Eye (tissue), 1 donor: ENCODE results near the gene FGGY.
A peak's percentile ranks its signal among the peaks of the same experiment; 100 is the strongest.
"Not testable (repeated sequence)": the region's sequence is repeated elsewhere in the genome, so short reads cannot be mapped to it uniquely, and the experiment has no call there.

ENCODE experiments used
- DNase-seq: peaks from one replicate; pipeline ENCODE4 v3.0.0-alpha.2; 2015

The FGGY gene

GRCh38 chr1:59718064-59718988 is 421.4 kb downstream of the FGGY start:
- no peak for DNase-seq

- no peak for DNase-seq
Measured at GRCh38 chr1:59718989-59719360, 422.1 kb downstream of the FGGY start.

- no peak for DNase-seq
Measured at GRCh38 chr1:59720326-59721115, 423.6 kb downstream of the FGGY start.

GRCh38 chr1:59730302-59730701 is 433.4 kb downstream of the FGGY start:
- no peak for DNase-seq

- peak; percentile 58 for DNase-seq
Measured at GRCh38 chr1:59730759-59731478, 434.0 kb downstream of the FGGY start.

GRCh38 chr1:59731591-59731990 is 434.7 kb downstream of the FGGY start:
- DNase-seq: no peak

- DNase-seq: no peak
Measured at GRCh38 chr1:59732214-59732955, 435.5 kb downstream of the FGGY start.

GRCh38 chr1:59733443-59734141 is 436.7 kb downstream of the FGGY start:
- DNase-seq: no peak

GRCh38 chr1:59735927-59736326 is 439.0 kb downstream of the FGGY start:
- DNase-seq: not testable (repeated sequence)

- no peak for DNase-seq
Measured at GRCh38 chr1:59736744-59737143, 439.9 kb downstream of the FGGY start.

- DNase-seq: no peak
Measured at GRCh38 chr1:59737638-59738037, 440.7 kb downstream of the FGGY start.

GRCh38 chr1:59738152-59738551 is 441.3 kb downstream of the FGGY start:
- DNase-seq: no peak

GRCh38 chr1:59738591-59739015 is 441.7 kb downstream of the FGGY start:
- DNase-seq: no peak

- no peak for DNase-seq
Measured at GRCh38 chr1:59739111-59739510, 442.2 kb downstream of the FGGY start.

GRCh38 chr1:59742526-59742925 is 445.6 kb downstream of the FGGY start:
- no peak for DNase-seq

GRCh38 chr1:59743324-59744091 is 446.6 kb downstream of the FGGY start:
- DNase-seq: no peak

GRCh38 chr1:59747420-59748024 is 450.6 kb downstream of the FGGY start:
- DNase-seq: peak; percentile 42

GRCh38 chr1:59748123-59748522 is 451.2 kb downstream of the FGGY start:
- DNase-seq: no peak

- no peak for DNase-seq
Measured at GRCh38 chr1:59750328-59751003, 453.6 kb downstream of the FGGY start.

GRCh38 chr1:59751004-59751395 is 454.1 kb downstream of the FGGY start:
- DNase-seq: no peak
